Breast epithelium (tissue), 4 donors: ENCODE measurements around the gene FGFBP2. TPM values are rescaled to one million over a fixed set of nuclear protein-coding genes. Genes with fewer than 3 reads are reported as not detected.

Experiments used
- DNase-seq, 2 donors: peaks; one replicate each; pipeline ENCODE4 v3.0.0-alpha.2; 2019; ENCODE audit warnings: low spot score in 2 of 2
- H3K27ac ChIP-seq, 2 donors: fragments of 200-600 bp; sonication (generic) in 1 of 2; one replicate each; pipeline ENCODE4 v1.5.1; 2016 to 2019; ENCODE audit warnings: mild to moderate bottlenecking in 1 of 2
- H3K27me3 ChIP-seq, 2 donors: fragments of 200-600 bp; sonication (generic) in 1 of 2; one replicate each; pipeline versions ENCODE4 v1.5.1 to v1.6.0; 2017 to 2019; ENCODE audit warnings: control low read depth in 1 of 2, mild to moderate bottlenecking in 1 of 2
- H3K36me3 ChIP-seq: fragments of 200-600 bp; one replicate; pipeline ENCODE4 v1.5.1; 2019
- H3K4me1 ChIP-seq, 2 donors: fragments of 200-600 bp; sonication (generic); one replicate each; pipeline ENCODE4 v1.5.1; 2016 to 2019; ENCODE audit warnings: control low read depth in 1 of 2
- H3K4me3 ChIP-seq, 3 donors: fragments of 200-600 bp; sonication (generic); 1 replicate in 2 of 3; 2 replicates in 1 of 3; pipeline ENCODE4 v1.5.1; 2016 to 2019; ENCODE audit warnings: mild to moderate bottlenecking in 3 of 3, moderate library complexity in 2 of 3
- H3K9me3 ChIP-seq, 2 donors: fragments of 200-600 bp; sonication (generic) in 1 of 2; one replicate each; pipeline ENCODE4 v1.5.1; 2016 to 2019; ENCODE audit warnings: control low read depth in 1 of 2
- CTCF ChIP-seq, 3 donors: fragments of 450-650 bp; IDR thresholded peaks; one replicate each; pipeline ENCODE4 v1.5.1; 2016 to 2017; ENCODE audit warnings: antibody characterized with exemption in 3 of 3, mild to moderate bottlenecking in 3 of 3, moderate library complexity in 3 of 3
- POLR2A ChIP-seq: fragments of 450-650 bp; IDR thresholded peaks from one replicate; pipeline ENCODE4 v1.6.1; 2016; ENCODE audit warnings: antibody characterized with exemption, mild to moderate bottlenecking, moderate library complexity
- POLR2AphosphoS5 ChIP-seq, 3 donors: sonication (generic); formaldehyde crosslinking; IDR thresholded peaks; one replicate each; pipeline ENCODE4 v1.6.1; 2017; ENCODE audit warnings: antibody characterized with exemption in 3 of 3
- intact Hi-C: fragments of 100-400 bp; cut with DNase I; formaldehyde crosslinking; loops from one replicate; pipeline ENCODE4 v1.15.1; 2023; ENCODE audit warnings: low total_unique reads
- total RNA-seq, 3 donors: library from RNA; depleted of rRNA; stranded (reverse); fragments of >200 nt; gene quantifications; one replicate each; pipeline ENCODE4 v1.1.0, GENCODE V29; 2016

FGFBP2 gene
- 1 to 10 TPM; 3.4 to 6.4 (median 6.2) TPM for total RNA-seq

- Histone ChIP-seq H3K36me3 (no peaks in the 10 kb centered on the region), H3K9me3 (no peaks in the 10 kb centered on the region), H3K4me1 (no peaks in the 10 kb centered on the region), H3K4me3 (no peak within 1 kb of the TSS), H3K27me3 (no peaks in the 10 kb centered on the region), H3K27ac (no peak within 1 kb of the TSS)
- intact Hi-C loops = no loop called here
- TF ChIP-seq CTCF (IDR thresholded peaks at IDR 0.05) (no peak), POLR2AphosphoS5 (IDR thresholded peaks at IDR 0.05) (no peak), POLR2A (no peak)
- DNase-seq = no peak
Measured at GRCh38 chr4:15963001-15963451, at the start of gene FGFBP2. Gene FGFBP2 (minus strand): TSS chr4:15963175. CDS start chr4:15963129, 46 bp downstream.

- Histone ChIP-seq H3K27ac (no peak overlapping the region), H3K4me1 (no peaks in the 10 kb centered on the region), H3K4me3 (no peak overlapping the region), H3K36me3 (no peaks in the 10 kb centered on the region), H3K9me3 (no peaks in the 10 kb centered on the region), H3K27me3 (no peaks in the 10 kb centered on the region)
- intact Hi-C loops = no loop called here
- DNase-seq = no peak
- TF ChIP-seq POLR2A = no peak
- no peak for TF ChIP-seq CTCF (IDR thresholded peaks at IDR 0.05)
- no peak for TF ChIP-seq POLR2AphosphoS5 (IDR thresholded peaks at IDR 0.05)
Measured at GRCh38 chr4:16011173-16011572, 48.2 kb upstream of the FGFBP2 start.

- no peaks in the 10 kb centered on the region for H3K9me3 ChIP-seq
- no peaks in the 10 kb centered on the region for H3K27me3 ChIP-seq
- H3K27ac ChIP-seq = no peak overlapping the region
- no peak for DNase-seq
- no peak overlapping the region for H3K4me3 ChIP-seq
- intact Hi-C loops = no loop called here
- no peaks in the 10 kb centered on the region for H3K36me3 ChIP-seq
- no peak for TF ChIP-seq POLR2AphosphoS5 (IDR thresholded peaks at IDR 0.05)
- H3K4me1 ChIP-seq = no peaks in the 10 kb centered on the region
Measured at GRCh38 chr4:16009153-16009552, 46.2 kb upstream of the FGFBP2 start.

GRCh38 chr4:16007471-16008095 lies 44.6 kb upstream of the FGFBP2 start:
- DNase-seq = no peak
- no peak for TF ChIP-seq POLR2A
- TF ChIP-seq POLR2AphosphoS5 (IDR thresholded peaks at IDR 0.05) = no peak
- no peak for TF ChIP-seq CTCF (IDR thresholded peaks at IDR 0.05)
- intact Hi-C loops = no loop called here
- no peaks in the 10 kb centered on the region for H3K36me3 ChIP-seq
- H3K4me3 ChIP-seq = no peak overlapping the region
- no peaks in the 10 kb centered on the region for H3K4me1 ChIP-seq
- H3K27ac ChIP-seq = no peak overlapping the region
- H3K27me3 ChIP-seq = no peaks in the 10 kb centered on the region
- H3K9me3 ChIP-seq = no peaks in the 10 kb centered on the region

- Histone ChIP-seq H3K4me3 (no peak overlapping the region), H3K36me3 (no peaks in the 10 kb centered on the region), H3K4me1 (no peaks in the 10 kb centered on the region), H3K9me3 (no peaks in the 10 kb centered on the region), H3K27me3 (no peaks in the 10 kb centered on the region), H3K27ac (no peak overlapping the region)
- intact Hi-C loops = no loop called here
- TF ChIP-seq CTCF (IDR thresholded peaks at IDR 0.05) = no peak
- TF ChIP-seq POLR2AphosphoS5 (IDR thresholded peaks at IDR 0.05) = no peak
- TF ChIP-seq POLR2A = no peak
- DNase-seq = no peak
Measured at GRCh38 chr4:16006771-16007446, 43.9 kb upstream of the FGFBP2 start.
